Spleen (tissue), 3 donors: ENCODE data around the gene FRAS1.

Source experiments
- POLR2A ChIP-seq, 3 donors: fragments of 450-650 bp; IDR thresholded peaks; one replicate each; pipeline ENCODE4 v1.5.1; 2017; ENCODE audit warnings: antibody characterized with exemption in 3 of 3, mild to moderate bottlenecking in 1 of 3
- POLR2AphosphoS5 ChIP-seq, 3 donors: sonication (generic); formaldehyde crosslinking; IDR thresholded peaks; one replicate each; pipeline ENCODE4 v1.5.1; 2017; ENCODE audit warnings: antibody characterized with exemption in 3 of 3

- TF ChIP-seq POLR2AphosphoS5 (IDR thresholded peaks at IDR 0.05) (no peak), POLR2A (IDR thresholded peaks at IDR 0.05) (no peak)
Observed at GRCh38 chr4:78553043-78553396, 495.9 kb downstream of the FRAS1 start.
